GM20000 (cell line): ENCODE data around the gene TRAPPC6A.

Source experiments
- DNase-seq: peaks from one replicate; pipeline ENCODE4 v3.0.0; 2012; ENCODE audit warnings: low spot score
- CTCF ChIP-seq: IDR thresholded peaks from 2 replicates; pipeline ENCODE4 v1.5.1; 2012; ENCODE audit warnings: mild to moderate bottlenecking, control low read depth; ENCODE audit errors: extremely low read depth, missing control alignments

Gene TRAPPC6A

GRCh38 chr19:45217193-45217956, 39.3 kb upstream of the TRAPPC6A start:
- no peak for DNase-seq
- TF ChIP-seq CTCF, result no peak

- DNase-seq, result no peak
- no peak for TF ChIP-seq CTCF
Observed at GRCh38 chr19:45216667-45217066, 38.6 kb upstream of the TRAPPC6A start.

GRCh38 chr19:45215391-45216191, 37.6 kb upstream of the TRAPPC6A start:
- DNase-seq, result no peak
- no peak for TF ChIP-seq CTCF

- DNase-seq, result no peak
Observed at GRCh38 chr19:45213031-45213430, 35.0 kb upstream of the TRAPPC6A start.

GRCh38 chr19:45211751-45212381, 33.8 kb upstream of the TRAPPC6A start:
- TF ChIP-seq CTCF, result no peak
- DNase-seq, result no peak

More at GRCh38 chr19:45213031-45213430, 35.0 kb upstream of the TRAPPC6A start:
- no peak for TF ChIP-seq CTCF

GRCh38 chr19:45206328-45206727, 28.3 kb upstream of the TRAPPC6A start:
- DNase-seq, result no peak

More at GRCh38 chr19:45206328-45206727, 28.3 kb upstream of the TRAPPC6A start:
- TF ChIP-seq CTCF, result no peak
